ENCODE data around the gene FRMD1.
A peak's percentile ranks its signal among the peaks of the same experiment; 100 is the strongest.

FRMD1 gene

GRCh38 chr6:168055696-168056489 is 23.1 kb downstream of the FRMD1 start:
- DNase-seq (ENCODE audit: low spot score) = no peak

GRCh38 chr6:168054765-168055560 is 24.0 kb downstream of the FRMD1 start:
- DNase-seq (ENCODE audit: low spot score) = no peak

- no peak for DNase-seq (ENCODE audit: low spot score)
Observed at GRCh38 chr6:168053957-168054471, 25.0 kb downstream of the FRMD1 start.

- DNase-seq (ENCODE audit: low spot score) = no peak
Observed at GRCh38 chr6:168053086-168053956, 25.7 kb downstream of the FRMD1 start.

- no peak for DNase-seq (ENCODE audit: low spot score)
Observed at GRCh38 chr6:168052291-168052891, 26.6 kb downstream of the FRMD1 start.

- no peak for DNase-seq (ENCODE audit: low spot score)
Observed at GRCh38 chr6:168051648-168052047, 27.4 kb downstream of the FRMD1 start.

- DNase-seq (ENCODE audit: low spot score) = peak; percentile 18
Observed at GRCh38 chr6:168050881-168051586, 28.0 kb downstream of the FRMD1 start.

GRCh38 chr6:168050225-168050880 is 28.7 kb downstream of the FRMD1 start:
- DNase-seq (ENCODE audit: low spot score) = no peak

- no peak for DNase-seq (ENCODE audit: low spot score)
Observed at GRCh38 chr6:168049706-168050224, 29.2 kb downstream of the FRMD1 start.

GRCh38 chr6:168049277-168049676 is 29.7 kb downstream of the FRMD1 start:
- no peak for DNase-seq (ENCODE audit: low spot score)

- DNase-seq (ENCODE audit: low spot score) = no peak
Observed at GRCh38 chr6:168048724-168049025, 30.3 kb downstream of the FRMD1 start.

- DNase-seq (ENCODE audit: low spot score) = no peak
Observed at GRCh38 chr6:168047841-168048723, 30.9 kb downstream of the FRMD1 start.

GRCh38 chr6:168046696-168047095 is 32.3 kb downstream of the FRMD1 start:
- no peak for DNase-seq (ENCODE audit: low spot score)

- DNase-seq (ENCODE audit: low spot score) = peak; percentile 15
Observed at GRCh38 chr6:168045706-168046620, 33.0 kb downstream of the FRMD1 start.

GRCh38 chr6:168045141-168045691 is 33.8 kb downstream of the FRMD1 start:
- DNase-seq (ENCODE audit: low spot score) = no peak

- no peak for DNase-seq (ENCODE audit: low spot score)
Observed at GRCh38 chr6:168044521-168045130, 34.4 kb downstream of the FRMD1 start.

GRCh38 chr6:168043848-168044415 is 35.1 kb downstream of the FRMD1 start:
- no peak for DNase-seq (ENCODE audit: low spot score)

Measured in AG08395 (cell line).